HG02852 (cell line): ENCODE data around the gene PPP3R2.

Source experiments
- ATAC-seq: cut with Tn5 transposase; IDR thresholded peaks from one replicate; pipeline ENCODE4 v1.9.1; 2021; ENCODE audit warnings: mild to moderate bottlenecking, moderate library complexity; ENCODE audit not compliant: unreplicated experiment

The PPP3R2 gene, protein sequence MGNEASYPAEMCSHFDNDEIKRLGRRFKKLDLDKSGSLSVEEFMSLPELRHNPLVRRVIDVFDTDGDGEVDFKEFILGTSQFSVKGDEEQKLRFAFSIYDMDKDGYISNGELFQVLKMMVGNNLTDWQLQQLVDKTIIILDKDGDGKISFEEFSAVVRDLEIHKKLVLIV

GRCh38 chr9:101594796-101595195, at the start of gene PPP3R2:
TSS of gene PPP3R2 (minus strand) at chr9:101594969. CDS start at chr9:101594921, 48 bp downstream.
- no peak for ATAC-seq

- ATAC-seq = no peak
These were observed 45.3 kb upstream of the PPP3R2 start for GRCh38 chr9:101639785-101640665.

GRCh38 chr9:101639311-101639710, 44.5 kb upstream of the PPP3R2 start:
- ATAC-seq = no peak

- no peak for ATAC-seq
These were observed 41.5 kb upstream of the PPP3R2 start for GRCh38 chr9:101636247-101636646.

- no peak for ATAC-seq
These were observed 40.7 kb upstream of the PPP3R2 start for GRCh38 chr9:101635473-101635872.

GRCh38 chr9:101634741-101635409, 40.1 kb upstream of the PPP3R2 start:
- ATAC-seq = no peak

- no peak for ATAC-seq
These were observed 37.8 kb upstream of the PPP3R2 start for GRCh38 chr9:101632611-101633010.

DNA sequence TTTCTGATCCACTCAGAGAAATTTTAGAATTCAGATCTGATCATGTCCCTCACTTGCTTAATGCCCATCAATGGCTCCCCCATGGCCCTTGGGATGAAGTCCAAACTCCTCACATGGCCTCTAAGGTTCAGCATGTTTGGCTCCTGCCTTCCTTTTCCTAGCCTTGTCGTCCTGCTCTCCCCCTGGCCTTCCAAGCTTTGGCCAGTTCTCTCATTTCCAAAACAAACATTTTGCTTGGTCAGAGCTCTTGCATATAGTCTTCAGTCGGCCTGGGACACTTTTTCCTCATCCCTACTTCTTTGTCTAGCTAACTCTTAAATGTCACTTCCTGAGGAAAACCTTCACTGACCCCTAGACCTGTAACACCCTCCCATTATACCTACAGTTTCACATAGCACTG, 37.1 kb upstream of the PPP3R2 start:
- no peak for ATAC-seq

GRCh38 chr9:101629636-101630035, 34.9 kb upstream of the PPP3R2 start:
- ATAC-seq = no peak

DNA sequence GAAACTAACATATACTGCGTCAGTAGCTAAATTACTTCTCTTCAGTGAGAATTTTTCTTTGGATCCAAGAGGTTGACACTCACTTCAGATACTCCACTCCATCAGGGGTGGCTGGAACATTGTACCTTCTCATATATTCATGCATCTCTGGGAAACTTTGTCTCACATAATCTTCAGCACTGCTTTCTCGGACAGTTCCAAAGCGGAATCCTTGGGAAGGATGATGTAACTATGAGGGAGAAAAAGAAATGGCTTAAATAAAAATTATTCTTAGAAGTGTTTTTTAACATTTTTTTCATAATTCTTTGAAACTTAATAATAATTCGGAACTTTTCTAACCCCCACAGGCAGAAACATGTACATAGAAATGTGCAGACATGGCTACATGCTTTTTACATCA, 33.4 kb upstream of the PPP3R2 start:
- ATAC-seq = no peak

DNA sequence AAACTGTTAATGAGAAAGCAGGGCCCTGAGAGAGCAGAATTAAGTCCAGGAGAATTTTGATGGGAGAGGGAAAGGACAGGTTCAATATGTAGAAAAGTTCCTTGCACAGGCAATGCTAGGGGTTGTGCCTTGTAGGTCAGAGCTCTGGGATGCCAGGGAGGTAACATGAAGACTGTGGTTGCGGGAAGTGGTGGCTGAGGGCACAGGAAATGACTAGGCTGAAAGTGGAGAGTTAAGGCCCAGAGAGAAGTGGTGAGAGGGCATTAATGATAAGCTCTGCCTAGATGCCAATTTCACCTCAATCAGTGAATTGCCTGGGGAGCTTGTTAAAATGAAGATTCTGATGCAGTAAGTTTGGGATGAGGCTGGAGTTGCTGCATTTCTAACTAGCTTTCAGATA, 31.5 kb upstream of the PPP3R2 start:
- no peak for ATAC-seq

DNA sequence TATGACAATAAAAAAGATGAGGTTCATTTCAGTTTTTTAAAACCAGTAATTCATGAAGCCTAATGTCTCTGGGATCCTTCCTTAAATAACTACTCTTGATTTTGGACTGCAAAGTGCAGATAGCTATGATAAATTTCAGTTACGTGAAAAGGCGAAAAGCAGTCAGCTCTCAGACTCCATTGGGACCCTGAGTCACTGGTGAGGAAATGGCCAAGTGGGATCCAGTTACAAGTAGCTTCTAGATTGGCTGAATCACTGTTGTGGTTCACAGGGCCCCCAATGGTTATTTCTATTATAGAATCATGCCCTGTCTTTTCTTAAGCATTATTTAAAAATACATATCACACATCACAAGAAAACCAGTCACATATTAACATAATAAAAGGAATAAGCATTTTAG, 31.1 kb upstream of the PPP3R2 start:
- no peak for ATAC-seq

DNA sequence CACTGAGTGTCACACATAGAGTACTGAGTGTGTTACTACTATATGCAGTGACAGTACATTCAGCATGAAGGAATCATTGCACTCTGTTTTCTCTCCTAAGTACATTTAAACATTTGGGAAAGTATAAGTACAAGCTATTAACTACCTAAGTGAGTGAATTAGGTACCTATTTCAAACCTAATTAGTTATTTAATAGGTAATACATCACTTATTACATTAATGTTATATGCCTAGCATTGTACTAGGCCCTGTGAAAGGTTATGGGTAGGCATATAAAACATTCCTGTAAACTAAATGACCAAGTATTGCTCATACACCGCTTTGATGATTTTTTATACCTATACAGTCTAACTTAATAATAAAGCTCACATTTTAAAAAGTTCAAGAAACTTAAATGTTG, 25.7 kb upstream of the PPP3R2 start:
- ATAC-seq = no peak

DNA sequence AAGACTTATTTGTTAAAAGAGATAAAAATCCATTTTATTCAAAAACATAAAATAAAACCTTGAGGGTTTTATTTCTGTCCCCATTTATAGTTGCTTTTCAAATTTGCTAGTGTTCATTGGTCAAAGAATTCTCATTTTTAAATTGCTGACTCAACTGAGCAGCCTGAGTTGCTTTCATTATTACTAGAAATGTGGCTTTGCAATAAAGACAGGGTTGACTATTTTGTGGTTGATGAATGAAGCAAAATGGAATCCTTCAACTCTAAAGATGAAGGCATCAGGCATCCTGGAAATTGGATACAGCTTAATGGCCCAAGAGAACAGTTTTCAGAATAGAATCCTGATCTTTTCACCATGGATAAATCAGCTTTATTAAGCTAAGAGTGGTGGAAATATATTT, 23.9 kb upstream of the PPP3R2 start:
- peak; percentile 79 for ATAC-seq

DNA sequence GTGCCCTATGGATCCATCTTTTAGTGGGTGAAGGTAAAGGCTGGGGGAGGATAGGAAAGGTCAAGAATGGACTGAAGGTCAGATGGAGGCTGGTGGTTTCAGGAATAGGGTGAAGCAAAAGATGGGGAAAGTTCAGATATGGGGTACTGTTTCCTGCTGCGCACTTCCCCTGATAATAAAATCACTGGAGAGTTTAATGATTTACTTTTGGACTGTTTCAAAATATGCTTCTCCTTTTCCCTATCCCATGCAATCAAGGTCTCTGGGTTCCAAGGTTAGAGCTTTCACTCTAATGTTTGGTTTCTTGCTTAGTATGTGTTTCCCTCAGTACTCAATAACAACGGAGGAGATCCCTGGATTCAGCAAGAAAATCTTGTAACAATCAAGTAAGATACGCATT, 10.8 kb upstream of the PPP3R2 start:
- ATAC-seq = no peak

GRCh38 chr9:101604296-101604695, 9.5 kb upstream of the PPP3R2 start:
- ATAC-seq = no peak

GRCh38 chr9:101601904-101602765, 7.4 kb upstream of the PPP3R2 start:
- peak; percentile 66 for ATAC-seq

DNA sequence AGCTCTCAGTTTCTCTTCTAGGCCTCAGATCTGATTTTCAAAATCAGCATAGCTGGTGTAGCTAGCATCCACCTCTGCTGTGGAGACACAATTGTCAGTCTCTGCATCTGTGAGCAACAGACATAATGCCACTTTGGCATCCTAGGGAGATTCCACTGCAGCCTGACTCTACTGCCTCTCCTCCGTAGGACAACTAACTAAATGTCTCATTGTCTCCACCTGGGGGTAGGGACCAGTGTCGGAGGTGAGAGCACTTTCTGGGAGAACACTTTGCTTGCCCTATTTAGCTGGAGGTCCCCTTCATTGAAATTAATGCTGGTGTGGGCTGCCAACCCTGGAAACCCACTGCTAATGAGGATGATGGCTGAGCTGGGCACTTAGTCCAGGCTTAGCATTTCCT, 1.4 kb downstream of the PPP3R2 start:
- ATAC-seq = no peak

DNA sequence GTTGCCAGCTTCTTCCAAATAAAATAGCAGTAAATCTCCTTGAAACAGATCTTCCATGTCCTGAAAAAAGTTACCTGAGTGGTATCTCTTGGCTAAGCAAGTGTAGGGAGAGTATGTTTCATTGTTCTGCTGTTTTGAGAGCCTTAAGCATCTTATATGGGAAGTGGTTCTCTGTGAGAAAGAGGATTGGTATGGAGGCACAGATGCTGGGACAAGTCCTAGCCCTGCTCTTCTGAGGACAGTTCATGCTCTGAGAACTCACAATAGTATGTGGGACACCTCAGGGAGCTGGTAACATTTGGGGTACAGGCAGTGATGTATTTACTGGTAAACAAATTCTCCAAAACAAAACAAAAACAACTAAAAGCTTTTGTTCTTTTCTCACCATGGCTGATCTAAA, 2.0 kb downstream of the PPP3R2 start:
- no peak for ATAC-seq

- ATAC-seq = no peak
These were observed 2.9 kb downstream of the PPP3R2 start for GRCh38 chr9:101591787-101592446.
